IMR-90 (cell line): ENCODE results near the gene ARPC5L. TPM values are rescaled to one million over a fixed set of nuclear protein-coding genes. Genes with fewer than 3 reads are reported as not detected.

Experiments used
- ATAC-seq: fragments of 200-7000 bp; cut with Tn5 transposase; 2 replicates; pipeline ENCODE4 v1.9.1; 2020; ENCODE audit warnings: low read depth, mild to moderate bottlenecking, moderate library complexity
- BruUV-seq: library from RNA; stranded (reverse); fragments of 400-500 nt; replicated peaks from 2 replicates; lab custom pipeline; 2021; lab: Mats Ljungman, UMichigan
- CTCF ChIA-PET: fragments of 300-600 bp; formaldehyde crosslinking; extraction: SDS; loops from one replicate; lab custom pipeline; 2021; ENCODE audit warnings: antibody characterized with exemption; lab: Yijun Ruan, JAX
- POLR2A ChIA-PET: fragments of 300-600 bp; sonication (Branson Sonifier 250); formaldehyde crosslinking; loops from one replicate; lab custom pipeline; 2022; ENCODE audit warnings: antibody characterized with exemption; ENCODE audit not compliant: unreplicated experiment; lab: Charles Lee
- DNase-seq: peaks from one replicate; pipeline ENCODE4 v3.0.0; 2013
- H2AFZ ChIP-seq: replicated peaks from 2 replicates; pipeline ENCODE3; 2013; ENCODE audit warnings: low read length, mild to moderate bottlenecking; ENCODE audit not compliant: poor library complexity
- H2AK5ac ChIP-seq: 2 replicates; pipeline ENCODE4 v1.6.1; 2013; ENCODE audit warnings: low read depth, low read length, inconsistent platforms
- H2AK9ac ChIP-seq: replicated peaks from 2 replicates; pipeline ENCODE3; 2013; ENCODE audit warnings: mild to moderate bottlenecking, low read depth, low read length, moderate library complexity; ENCODE audit not compliant: poor library complexity
- H2BK120ac ChIP-seq: 2 replicates; pipeline ENCODE4 v1.6.1; 2013; ENCODE audit warnings: low read depth, low read length, inconsistent platforms
- H2BK15ac ChIP-seq: 3 replicates; pipeline ENCODE4 v1.6.1; 2013; ENCODE audit warnings: low read depth, low read length, inconsistent platforms
- H2BK20ac ChIP-seq: 2 replicates; pipeline ENCODE4 v1.6.1; 2013; ENCODE audit warnings: low read depth, mild to moderate bottlenecking, inconsistent platforms, low read length, moderate library complexity
- H2BK5ac ChIP-seq: 2 replicates; pipeline ENCODE4 v1.6.1; 2013; ENCODE audit warnings: mild to moderate bottlenecking, low read depth, low read length, inconsistent platforms; ENCODE audit not compliant: poor library complexity, severe bottlenecking
- H3K14ac ChIP-seq: replicated peaks from 2 replicates; pipeline ENCODE4 v1.6.1; 2013; ENCODE audit warnings: low read depth, low read length, inconsistent platforms
- H3K18ac ChIP-seq: 2 replicates; pipeline ENCODE4 v1.6.1; 2013; ENCODE audit warnings: low read depth, low read length, control low read depth
- H3K23ac ChIP-seq: 2 replicates; pipeline ENCODE4 v1.6.1; 2013; ENCODE audit warnings: low read depth, low read length, inconsistent platforms
- H3K27ac ChIP-seq: 2 replicates; pipeline ENCODE4 v1.5.1; 2013; ENCODE audit warnings: mild to moderate bottlenecking, control low read depth, low read length; ENCODE audit not compliant: insufficient read depth
- H3K27me3 ChIP-seq: 2 replicates; pipeline ENCODE4 v1.6.1; 2013; ENCODE audit warnings: low read length; ENCODE audit not compliant: control insufficient read depth, insufficient read depth
- H3K36me3 ChIP-seq: 2 replicates; pipeline ENCODE4 v1.6.1; 2013; ENCODE audit warnings: low read length, mixed read lengths; ENCODE audit not compliant: control insufficient read depth, insufficient read depth
- H3K4ac ChIP-seq: 2 replicates; pipeline ENCODE4 v1.6.1; 2013; ENCODE audit warnings: low read depth, low read length, inconsistent platforms
- H3K4me1 ChIP-seq: 2 replicates; pipeline ENCODE4 v1.6.1; 2013; ENCODE audit warnings: low read length, mixed read lengths; ENCODE audit not compliant: control insufficient read depth, insufficient read depth
- H3K4me2 ChIP-seq: 2 replicates; pipeline ENCODE4 v1.6.1; 2013; ENCODE audit warnings: low read depth, mild to moderate bottlenecking, control low read depth, low read length, moderate library complexity
- H3K4me3 ChIP-seq: 2 replicates; pipeline ENCODE4 v1.5.1; 2013; ENCODE audit warnings: low read depth, mild to moderate bottlenecking, control low read depth, low read length, moderate library complexity; ENCODE audit not compliant: insufficient read depth
- H3K56ac ChIP-seq: 2 replicates; pipeline ENCODE4 v1.6.1; 2013; ENCODE audit warnings: low read length, inconsistent platforms; ENCODE audit not compliant: insufficient read depth; ENCODE audit errors: extremely low read depth
- H3K79me1 ChIP-seq, 2 experiments: 2 replicates each; pipeline ENCODE4 v1.6.1; 2013; ENCODE audit warnings: low read length in 2 of 2, inconsistent platforms in 1 of 2, low read depth in 1 of 2
- H3K9ac ChIP-seq: 2 replicates; pipeline ENCODE4 v1.6.1; 2013; ENCODE audit warnings: low read depth, low read length, control low read depth
- H3K9me1 ChIP-seq: 2 replicates; pipeline ENCODE4 v1.6.1; 2013; ENCODE audit warnings: low read length, inconsistent platforms; ENCODE audit not compliant: insufficient read depth
- H3K9me3 ChIP-seq: 2 replicates; pipeline ENCODE4 v1.6.1; 2013; ENCODE audit warnings: low read length; ENCODE audit not compliant: control insufficient read depth, insufficient read depth
- H4K20me1 ChIP-seq: 2 replicates; pipeline ENCODE4 v1.6.1; 2013; ENCODE audit warnings: low read length, inconsistent platforms; ENCODE audit not compliant: insufficient read depth
- H4K5ac ChIP-seq: 2 replicates; pipeline ENCODE4 v1.6.1; 2013; ENCODE audit warnings: mild to moderate bottlenecking, low read depth, low read length, control low read depth
- H4K8ac ChIP-seq, 2 experiments: 2 replicates each; pipeline ENCODE4 v1.6.1; 2013; ENCODE audit warnings: low read depth in 2 of 2, low read length in 2 of 2, control low read depth in 1 of 2, inconsistent platforms in 1 of 2
- H4K91ac ChIP-seq: 2 replicates; pipeline ENCODE4 v1.6.1; 2013; ENCODE audit warnings: low read depth, low read length, inconsistent platforms; ENCODE audit not compliant: insufficient read depth
- CEBPB ChIP-seq: IDR thresholded peaks from 2 replicates; pipeline ENCODE4 v1.6.1; 2012; ENCODE audit warnings: low read depth, low read length, improper control_type of control experiment
- CHD1 ChIP-seq: IDR thresholded peaks from 2 replicates; pipeline ENCODE4 v1.6.1; 2012; ENCODE audit warnings: low read depth, low read length, improper control_type of control experiment
- FOS ChIP-seq: fragments of 150-350 bp; IDR thresholded peaks from 2 replicates; pipeline ENCODE4 v1.6.1; 2016; ENCODE audit warnings: low read depth, low read length
- MAZ ChIP-seq: IDR thresholded peaks from 2 replicates; pipeline ENCODE4 v1.6.1; 2012; ENCODE audit warnings: low read depth, mild to moderate bottlenecking, low read length, improper control_type of control experiment, moderate library complexity, borderline replicate concordance
- NFE2L2 ChIP-seq: fragments of 150-350 bp; IDR thresholded peaks from 2 replicates; pipeline ENCODE4 v1.6.1; 2016; ENCODE audit warnings: low read depth, mild to moderate bottlenecking, low read length
- POLR2A ChIP-seq: IDR thresholded peaks from 2 replicates; pipeline ENCODE4 v1.6.1; 2012; ENCODE audit warnings: mild to moderate bottlenecking, low read depth, low read length
- RAD21 ChIP-seq: IDR thresholded peaks from 2 replicates; pipeline ENCODE4 v1.6.1; 2012; ENCODE audit warnings: low read length, improper control_type of control experiment
- RCOR1 ChIP-seq: IDR thresholded peaks from 2 replicates; pipeline ENCODE4 v1.6.1; 2012; ENCODE audit warnings: mild to moderate bottlenecking, low read length, improper control_type of control experiment; ENCODE audit not compliant: insufficient replicate concordance
- RFX5 ChIP-seq: IDR thresholded peaks from 2 replicates; pipeline ENCODE4 v1.8.0; 2012; ENCODE audit warnings: low read depth, mild to moderate bottlenecking, low read length, moderate library complexity
- SMC3 ChIP-seq: fragments of 150-350 bp; IDR thresholded peaks from 2 replicates; pipeline ENCODE4 v1.6.1; 2016; ENCODE audit warnings: low read depth, mild to moderate bottlenecking, antibody characterized with exemption, low read length, moderate library complexity
- WGBS, 2 experiments: methylation state at CpG; one replicate each; pipeline versions ENCODE4 v1.1.5 to v1.1.7; 2013; ENCODE audit warnings: missing lambda C conversion rate in 2 of 2; ENCODE audit not compliant: insufficient read length in 1 of 2; ENCODE audit errors: extremely low coverage in 2 of 2; 5-methylcytosine and 5-hydroxymethylcytosine counted together
- dilution Hi-C: fragments of 300-500 bp; cut with HindIII; formaldehyde crosslinking; loops from one replicate; pipeline ENCODE4 v1.14.3; 2018; ENCODE audit warnings: low sequenced_read_pairs; ENCODE audit not compliant: unreplicated experiment
- in situ Hi-C: fragments of 300-500 bp; cut with MboI; formaldehyde crosslinking; loops from 3 replicates; pipeline ENCODE4 v1.14.3; 2019; ENCODE audit warnings: low sequenced_read_pairs, inconsistent platforms, mixed read lengths
- intact Hi-C: fragments of 100-400 bp; cut with micrococcal nuclease; formaldehyde crosslinking; loops from 2 replicates; pipeline ENCODE4 v1.10.0; 2022
- polyA plus RNA-seq, 3 experiments: library from polyadenylated mRNA; depleted of rRNA; stranded (reverse); fragments of >200 nt; gene quantifications; 2 replicates each; pipeline ENCODE4 v1.2.3, GENCODE V29; 2012; ENCODE audit warnings: low replicate concordance in 1 of 3
- total RNA-seq: library from RNA; depleted of rRNA; stranded (reverse); fragments of >200 nt; gene quantifications from 2 replicates; pipeline ENCODE4 v1.2.3, GENCODE V29; 2012
- TF ChIP-seq, protein P1 (sequence below): conservative IDR thresholded peaks from 2 replicates; pipeline ENCODE4 v1.5.1; 2012; ENCODE audit warnings: mild to moderate bottlenecking, low read depth, low read length, improper control_type of control experiment
- TF ChIP-seq, protein P2 (sequence below): fragments of 150-350 bp; IDR thresholded peaks from 2 replicates; pipeline ENCODE4 v1.6.1; 2017; ENCODE audit warnings: mild to moderate bottlenecking, antibody characterized with exemption, low read length, low read depth

Gene ARPC5L
- total and polyA plus RNA-seq, 2 of the 4 experiments (the other 2 are of a cell fraction): 11.1 to 53.8 TPM

DNA sequence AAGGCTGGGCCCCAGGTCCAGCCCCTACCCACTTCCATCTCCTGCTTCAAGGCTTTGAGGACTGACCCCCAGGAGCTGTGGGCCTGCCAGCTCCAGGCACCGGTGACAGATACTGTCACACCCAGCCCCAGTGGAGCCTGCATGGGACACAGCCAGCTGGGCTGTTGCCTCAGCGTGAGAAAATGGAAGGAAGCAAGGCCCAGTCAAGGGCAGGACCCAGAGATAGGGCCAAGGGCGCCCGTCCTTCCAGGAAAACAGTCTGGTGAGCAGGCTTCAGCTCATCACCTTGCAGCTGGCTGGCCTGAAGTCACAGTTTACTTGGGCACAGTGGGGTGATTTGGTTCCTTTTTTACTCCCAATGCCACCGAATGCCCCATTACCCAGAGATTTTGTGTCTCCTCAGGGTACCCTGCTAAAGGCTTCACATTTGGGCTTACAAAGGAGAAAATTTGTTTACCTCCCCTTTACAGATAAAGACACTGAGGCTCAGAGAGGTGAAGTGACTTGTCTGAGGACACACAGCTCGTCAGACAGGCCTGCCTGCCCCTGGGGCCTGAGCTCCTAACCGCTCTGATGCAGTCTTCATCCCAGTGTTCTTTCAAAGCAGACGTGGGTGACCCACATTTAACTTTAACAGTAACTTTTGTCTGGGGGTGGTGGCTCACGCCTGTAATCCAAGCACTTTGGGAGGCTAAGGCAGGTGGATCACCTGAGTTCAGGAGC lies 30.1 kb upstream of the ARPC5L start (continued):
- TF ChIP-seq RFX5 (no peak), FOS (no peak)

DNA sequence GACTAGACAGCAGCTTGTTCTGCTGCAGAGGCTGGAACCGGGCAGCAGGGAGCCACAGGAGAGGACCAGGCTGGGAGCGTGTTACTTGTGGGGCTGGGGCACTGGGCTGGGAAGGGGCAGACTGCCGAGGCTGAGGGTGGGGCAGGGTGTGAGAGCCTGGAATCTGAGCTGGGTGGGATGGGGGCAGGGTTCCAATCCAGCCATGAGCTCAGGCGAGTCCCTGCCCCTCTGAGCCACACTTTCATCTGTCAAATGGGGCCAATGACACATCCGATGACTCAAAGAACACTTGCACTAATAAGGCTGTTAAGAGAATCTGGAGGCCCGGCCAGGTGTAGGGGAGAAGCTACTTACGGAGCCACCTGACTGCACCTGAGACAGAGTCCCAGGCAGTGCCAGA lies 27.3 kb upstream of the ARPC5L start:
- no TSS peak for BruUV-seq
- H4K8ac ChIP-seq: peak overlapping the region in 1 of 2 experiments; percentile 38; a peak in 1 of 4 replicates
- no peak overlapping the region for H3K23ac ChIP-seq
- intact Hi-C loops (no loop called here), in situ Hi-C loops (no loop called here), dilution Hi-C loops (no loop called here)
- DNase-seq (peak; percentile 67), ATAC-seq (peak; percentile 9; the same call in 1 of the 2 replicates)
- H2AK9ac ChIP-seq: peak overlapping the region; percentile 33
- H3K9me3 ChIP-seq: no peaks in the 10 kb centered on the region
- H2AK5ac ChIP-seq: peak overlapping the region; percentile 76
- H2BK20ac ChIP-seq: 0 out of 2 replicates have a peak overlapping the region, but pooled peaks have one; percentile 14
- no peak overlapping the region for H3K56ac ChIP-seq
- H3K4me3 ChIP-seq: no peak overlapping the region
- H3K79me1 ChIP-seq: no peaks in the 10 kb centered on the region
- H3K14ac ChIP-seq: no peak overlapping the region; the same call in 1 of the 2 replicates
- peak overlapping the region; percentile 53; the same call in 1 of the 3 replicates for H2BK15ac ChIP-seq
- no peak overlapping the region; the same call in 1 of the 2 replicates for H4K91ac ChIP-seq
- H3K4me1 ChIP-seq: peaks cover 22% of the 10 kb centered on the region
- H3K4me2 ChIP-seq: no peak overlapping the region
- 62% methylated on average over 3 of the region's 7 CpGs; no CpG with 5 or more reads in 1 of the 2 experiments for WGBS, 2 experiments
- H3K9ac ChIP-seq: no peak overlapping the region
- POLR2A ChIA-PET: no interaction called here
- peak overlapping the region; percentile 24; the same call in 1 of the 2 replicates for H3K18ac ChIP-seq
- H3K36me3 ChIP-seq: no peaks in the 10 kb centered on the region
- peak overlapping the region; percentile 25; the same call in 1 of the 2 replicates for H4K5ac ChIP-seq
- H2BK5ac ChIP-seq: no peak overlapping the region
- H3K9me1 ChIP-seq: peaks cover 4% of the 10 kb centered on the region; the same call in 1 of the 2 replicates
- H3K27ac ChIP-seq: no peak overlapping the region
- H2BK120ac ChIP-seq: peak overlapping the region; percentile 67
- H4K20me1 ChIP-seq: no peaks in the 10 kb centered on the region; the same call in 1 of the 2 replicates
- CTCF ChIA-PET: interaction anchor here (1.0 kb wide), 1 partner anchor 18 kb away, joined by 4 read pairs; no protein-coding TSS in a partner anchor
- peak overlapping the region; percentile 78 for H3K4ac ChIP-seq
- H3K27me3 ChIP-seq: no peaks in the 10 kb centered on the region
- H2AFZ ChIP-seq: peak overlapping the region; percentile 40
- TF ChIP-seq RFX5 (no peak), CEBPB (no peak), NFE2L2 (no peak), RCOR1 (no peak), POLR2A (no peak), RAD21 (no peak), SMC3 (no peak), MAZ (no peak), CHD1 (no peak)
- TF ChIP-seq, protein P1, sequence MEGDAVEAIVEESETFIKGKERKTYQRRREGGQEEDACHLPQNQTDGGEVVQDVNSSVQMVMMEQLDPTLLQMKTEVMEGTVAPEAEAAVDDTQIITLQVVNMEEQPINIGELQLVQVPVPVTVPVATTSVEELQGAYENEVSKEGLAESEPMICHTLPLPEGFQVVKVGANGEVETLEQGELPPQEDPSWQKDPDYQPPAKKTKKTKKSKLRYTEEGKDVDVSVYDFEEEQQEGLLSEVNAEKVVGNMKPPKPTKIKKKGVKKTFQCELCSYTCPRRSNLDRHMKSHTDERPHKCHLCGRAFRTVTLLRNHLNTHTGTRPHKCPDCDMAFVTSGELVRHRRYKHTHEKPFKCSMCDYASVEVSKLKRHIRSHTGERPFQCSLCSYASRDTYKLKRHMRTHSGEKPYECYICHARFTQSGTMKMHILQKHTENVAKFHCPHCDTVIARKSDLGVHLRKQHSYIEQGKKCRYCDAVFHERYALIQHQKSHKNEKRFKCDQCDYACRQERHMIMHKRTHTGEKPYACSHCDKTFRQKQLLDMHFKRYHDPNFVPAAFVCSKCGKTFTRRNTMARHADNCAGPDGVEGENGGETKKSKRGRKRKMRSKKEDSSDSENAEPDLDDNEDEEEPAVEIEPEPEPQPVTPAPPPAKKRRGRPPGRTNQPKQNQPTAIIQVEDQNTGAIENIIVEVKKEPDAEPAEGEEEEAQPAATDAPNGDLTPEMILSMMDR: no peak
- TF ChIP-seq, protein P2, sequence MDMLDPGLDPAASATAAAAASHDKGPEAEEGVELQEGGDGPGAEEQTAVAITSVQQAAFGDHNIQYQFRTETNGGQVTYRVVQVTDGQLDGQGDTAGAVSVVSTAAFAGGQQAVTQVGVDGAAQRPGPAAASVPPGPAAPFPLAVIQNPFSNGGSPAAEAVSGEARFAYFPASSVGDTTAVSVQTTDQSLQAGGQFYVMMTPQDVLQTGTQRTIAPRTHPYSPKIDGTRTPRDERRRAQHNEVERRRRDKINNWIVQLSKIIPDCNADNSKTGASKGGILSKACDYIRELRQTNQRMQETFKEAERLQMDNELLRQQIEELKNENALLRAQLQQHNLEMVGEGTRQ: no peak
